NCI-H1694 treated with DMSO at 0.1 percent for 48 hours (cell line): Measurements from ENCODE around the gene ACYP2.

Experiments
- DNase-seq: peaks from one replicate; lab custom pipeline; 2025; lab: John Stamatoyannopoulos, UW

The ACYP2 gene

GRCh38 chr2:54329482-54330161 is 214.2 kb downstream of the ACYP2 start:
- peak; percentile 42 for DNase-seq

- peak; percentile 96 for DNase-seq
These were observed 214.9 kb downstream of the ACYP2 start for GRCh38 chr2:54330162-54330925.

GRCh38 chr2:54330926-54331835 is 215.8 kb downstream of the ACYP2 start:
- DNase-seq, result no peak

GRCh38 chr2:54332386-54332785 is 217.0 kb downstream of the ACYP2 start:
- DNase-seq, result no peak

GRCh38 chr2:54336136-54336976 is 220.9 kb downstream of the ACYP2 start:
- DNase-seq, result no peak

GRCh38 chr2:54336977-54337255 is 221.5 kb downstream of the ACYP2 start:
- no peak for DNase-seq

- peak; percentile 32 for DNase-seq
These were observed 226.2 kb downstream of the ACYP2 start for GRCh38 chr2:54341656-54342055.

GRCh38 chr2:54342603-54343002 is 227.2 kb downstream of the ACYP2 start:
- DNase-seq, result no peak

- no peak for DNase-seq
These were observed 232.2 kb downstream of the ACYP2 start for GRCh38 chr2:54347622-54348021.

GRCh38 chr2:54348646-54349045 is 233.2 kb downstream of the ACYP2 start:
- DNase-seq, result no peak

GRCh38 chr2:54350426-54350825 is 235.0 kb downstream of the ACYP2 start:
- no peak for DNase-seq

GRCh38 chr2:54353216-54353615 is 237.8 kb downstream of the ACYP2 start:
- DNase-seq, result no peak
